Liver (tissue), 2 donors: ENCODE data around the gene SEMA3B.

Experiments used
- CTCF ChIP-seq: fragments of 150-350 bp; IDR thresholded peaks from 2 replicates; pipeline ENCODE4 v1.5.1; 2017; ENCODE audit warnings: improper control_type of control experiment, low read depth, low read length; ENCODE audit not compliant: missing input control
- MAX ChIP-seq: IDR thresholded peaks from 2 replicates; pipeline ENCODE4 v1.6.1; 2016; ENCODE audit warnings: antibody characterized with exemption
- donor health status: healthy.

- no peak for TF ChIP-seq CTCF
- TF ChIP-seq MAX = no peak
Measured at GRCh38 chr3:50226888-50227389, 42.0 kb upstream of the SEMA3B start.
